ENCODE data around the gene FOXS1. TPM values are rescaled to one million over a fixed set of nuclear protein-coding genes. Genes with fewer than 3 reads are reported as not detected.

The FOXS1 gene
- total RNA-seq, 1 donor: 0.36 TPM

DNA sequence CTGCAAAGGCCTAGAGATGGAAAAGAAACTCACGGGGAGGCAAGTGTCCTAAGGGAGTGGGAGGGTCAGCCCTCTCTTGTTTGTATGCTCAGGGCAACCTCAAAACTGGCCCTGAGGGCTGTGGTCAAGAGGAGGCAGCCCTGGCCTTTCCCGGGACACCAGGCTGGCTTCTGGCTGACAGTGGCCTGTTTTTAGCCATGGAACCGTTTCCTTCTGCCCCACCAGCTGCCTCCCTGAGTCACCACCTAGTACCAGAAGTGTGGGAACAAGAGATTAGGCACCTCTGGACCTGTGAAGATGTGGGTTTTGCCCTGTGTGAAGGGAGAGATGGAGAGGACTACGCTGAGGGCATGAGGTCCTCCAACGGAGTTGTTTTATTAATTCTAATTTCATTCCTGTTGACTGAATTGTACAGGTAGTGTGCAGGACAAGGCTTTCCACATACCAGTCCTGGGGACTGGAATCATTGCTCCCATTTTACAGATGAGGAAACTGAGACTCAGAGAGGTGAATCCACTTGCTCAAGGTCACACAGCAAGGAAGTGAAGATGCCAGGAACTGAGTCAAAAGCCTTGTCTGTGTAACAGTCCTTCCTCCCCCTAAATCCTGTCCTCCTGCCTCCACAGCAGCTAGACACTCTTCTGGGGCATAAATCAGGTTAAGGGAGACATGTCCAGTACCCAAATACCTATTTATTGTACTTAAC lies 5.5 kb downstream of the FOXS1 start:
- no peak for DNase-seq (ENCODE audit: insufficient read length, low spot score, missing footprints)
- Histone ChIP-seq H3K4me3 (ENCODE audit: insufficient read depth, low read length) (no peak overlapping the region), H3K4me2 (ENCODE audit: insufficient read depth, low read length) (no peak overlapping the region), H3K9me3 (ENCODE audit: low read depth, low read length) (no peaks in the 10 kb centered on the region), H3K4me1 (ENCODE audit: insufficient read depth, low read length) (peaks cover 75% of the 10 kb centered on the region), H3K79me2 (ENCODE audit: insufficient read depth, low read length) (no peaks in the 10 kb centered on the region), H4K20me1 (ENCODE audit: insufficient read depth, low read length) (peaks cover 17% of the 10 kb centered on the region), H3K27ac (ENCODE audit: low read depth, low read length) (no peak overlapping the region), H2AFZ (ENCODE audit: low read length) (no peak overlapping the region), H3K36me3 (ENCODE audit: insufficient read depth, low read length) (no peaks in the 10 kb centered on the region), H3K27me3 (ENCODE audit: insufficient read depth, low read length) (no peaks in the 10 kb centered on the region)
- TF ChIP-seq, protein P1, sequence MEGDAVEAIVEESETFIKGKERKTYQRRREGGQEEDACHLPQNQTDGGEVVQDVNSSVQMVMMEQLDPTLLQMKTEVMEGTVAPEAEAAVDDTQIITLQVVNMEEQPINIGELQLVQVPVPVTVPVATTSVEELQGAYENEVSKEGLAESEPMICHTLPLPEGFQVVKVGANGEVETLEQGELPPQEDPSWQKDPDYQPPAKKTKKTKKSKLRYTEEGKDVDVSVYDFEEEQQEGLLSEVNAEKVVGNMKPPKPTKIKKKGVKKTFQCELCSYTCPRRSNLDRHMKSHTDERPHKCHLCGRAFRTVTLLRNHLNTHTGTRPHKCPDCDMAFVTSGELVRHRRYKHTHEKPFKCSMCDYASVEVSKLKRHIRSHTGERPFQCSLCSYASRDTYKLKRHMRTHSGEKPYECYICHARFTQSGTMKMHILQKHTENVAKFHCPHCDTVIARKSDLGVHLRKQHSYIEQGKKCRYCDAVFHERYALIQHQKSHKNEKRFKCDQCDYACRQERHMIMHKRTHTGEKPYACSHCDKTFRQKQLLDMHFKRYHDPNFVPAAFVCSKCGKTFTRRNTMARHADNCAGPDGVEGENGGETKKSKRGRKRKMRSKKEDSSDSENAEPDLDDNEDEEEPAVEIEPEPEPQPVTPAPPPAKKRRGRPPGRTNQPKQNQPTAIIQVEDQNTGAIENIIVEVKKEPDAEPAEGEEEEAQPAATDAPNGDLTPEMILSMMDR (IDR thresholded peaks at IDR 0.05; ENCODE audit: extremely low read depth, low read depth, low read length): no peak

DNA sequence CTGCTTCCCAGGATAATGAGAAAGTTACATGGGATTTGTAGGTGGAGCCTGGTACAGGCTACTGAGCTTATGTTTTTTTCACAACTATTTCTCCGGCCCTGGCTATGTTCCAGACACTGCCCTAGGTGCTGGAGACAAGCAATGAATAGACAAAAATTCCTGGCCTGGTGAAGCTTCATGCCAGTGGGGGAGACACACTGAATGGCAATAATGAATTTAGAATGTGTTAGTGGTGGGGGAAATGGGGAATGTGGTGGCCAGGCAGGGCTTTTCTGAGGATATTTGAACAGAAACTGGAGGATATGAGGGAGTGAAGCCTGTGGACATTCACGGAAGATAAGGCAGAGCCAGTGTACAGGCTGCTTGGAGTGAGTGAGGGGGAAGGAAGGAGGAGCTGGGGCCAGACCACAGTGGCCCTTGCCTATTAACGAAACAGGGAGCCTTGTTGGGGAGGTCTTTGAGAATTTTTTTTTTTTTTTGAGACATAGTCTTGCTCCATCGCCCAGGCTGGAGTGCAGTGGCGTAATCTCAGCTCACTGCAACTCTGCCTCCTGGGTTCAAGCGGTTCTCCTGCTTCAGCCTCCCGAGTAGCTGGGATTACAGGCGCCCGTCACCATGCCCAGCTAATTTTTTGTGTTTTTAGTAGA lies 6.6 kb downstream of the FOXS1 start:
- Histone ChIP-seq H3K4me2 (ENCODE audit: insufficient read depth, low read length) (no peak overlapping the region), H2AFZ (ENCODE audit: low read length) (no peak overlapping the region)

DNA sequence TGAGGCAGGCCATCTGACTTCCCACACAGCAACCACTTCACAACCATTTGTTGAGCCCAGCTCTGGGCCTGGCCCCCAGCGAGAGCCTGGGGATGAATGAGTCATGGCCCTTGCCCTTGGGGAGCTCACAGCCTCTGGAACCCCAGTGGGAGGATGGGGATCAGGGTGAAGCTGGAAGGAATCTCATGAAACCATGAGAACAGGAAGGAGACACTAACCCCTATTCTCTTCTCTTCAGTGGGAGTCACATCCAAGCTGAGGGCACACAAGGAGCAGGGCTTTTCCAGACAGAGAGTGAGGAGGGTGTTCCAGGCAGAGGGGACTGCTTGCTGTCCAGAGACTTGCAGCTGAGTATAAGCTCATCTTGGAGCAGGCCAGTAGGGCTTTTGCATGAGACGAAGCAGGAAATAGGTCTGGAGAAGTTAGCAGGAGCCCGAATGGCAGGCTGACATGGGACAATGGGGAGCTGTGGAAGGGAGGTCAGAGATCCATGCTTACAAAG lies 7.5 kb downstream of the FOXS1 start:
- Histone ChIP-seq H3K27ac (ENCODE audit: low read depth, low read length) (no peak overlapping the region), H3K9me3 (ENCODE audit: low read depth, low read length) (no peaks in the 10 kb centered on the region), H3K4me2 (ENCODE audit: insufficient read depth, low read length) (peak overlapping the region; percentile 28), H3K27me3 (ENCODE audit: insufficient read depth, low read length) (peaks cover 3% of the 10 kb centered on the region), H2AFZ (ENCODE audit: low read length) (no peak overlapping the region), H3K36me3 (ENCODE audit: insufficient read depth, low read length) (no peaks in the 10 kb centered on the region), H3K79me2 (ENCODE audit: insufficient read depth, low read length) (no peaks in the 10 kb centered on the region), H3K4me3 (ENCODE audit: insufficient read depth, low read length) (no peak overlapping the region), H3K4me1 (ENCODE audit: insufficient read depth, low read length) (peaks cover 63% of the 10 kb centered on the region), H4K20me1 (ENCODE audit: insufficient read depth, low read length) (peaks cover 20% of the 10 kb centered on the region)
- TF ChIP-seq, protein P1 (IDR thresholded peaks at IDR 0.05; ENCODE audit: extremely low read depth, low read depth, low read length): no peak
- peak; percentile 91 for DNase-seq (ENCODE audit: insufficient read length, low spot score, missing footprints)

More for the DNA sequence above, 6.6 kb downstream of the FOXS1 start:
- TF ChIP-seq, protein P1 (IDR thresholded peaks at IDR 0.05; ENCODE audit: extremely low read depth, low read depth, low read length): no peak
- no peaks in the 10 kb centered on the region for H3K79me2 ChIP-seq (ENCODE audit: insufficient read depth, low read length)
- no peaks in the 10 kb centered on the region for H3K36me3 ChIP-seq (ENCODE audit: insufficient read depth, low read length)
- no peak overlapping the region for H3K4me3 ChIP-seq (ENCODE audit: insufficient read depth, low read length)
- peaks cover 71% of the 10 kb centered on the region for H3K4me1 ChIP-seq (ENCODE audit: insufficient read depth, low read length)
- peaks cover 20% of the 10 kb centered on the region for H4K20me1 ChIP-seq (ENCODE audit: insufficient read depth, low read length)
- no peaks in the 10 kb centered on the region for H3K9me3 ChIP-seq (ENCODE audit: low read depth, low read length)
- no peak overlapping the region for H3K27ac ChIP-seq (ENCODE audit: low read depth, low read length)
- DNase-seq (ENCODE audit: insufficient read length, low spot score, missing footprints): no peak
- peaks cover 3% of the 10 kb centered on the region for H3K27me3 ChIP-seq (ENCODE audit: insufficient read depth, low read length)
